HAP-1 (cell line): ENCODE results near the gene DDIT4.
"Not testable (repeated sequence)": the region's sequence is repeated elsewhere in the genome, so short reads cannot be mapped to it uniquely, and the experiment has no call there.

ENCODE experiments used
- DNase-seq, 2 experiments: peaks; one replicate each; pipeline ENCODE4 v3.0.0-alpha.2; 2016 to 2020; ENCODE audit warnings: low spot score in 2 of 2
- H3K27me3 ChIP-seq: fragments of 250-450 bp; sonication (Bioruptor Pico); 2 replicates; pipeline ENCODE4 v1.5.1; 2020; ENCODE audit warnings: low read depth, mild to moderate bottlenecking, moderate library complexity
- H3K36me3 ChIP-seq: fragments of 250-450 bp; sonication (Bioruptor Pico); replicated peaks from 2 replicates; pipeline ENCODE4 v1.5.1; 2020; ENCODE audit warnings: mild to moderate bottlenecking
- H3K4me1 ChIP-seq: fragments of 250-450 bp; sonication (Bioruptor Pico); 2 replicates; pipeline ENCODE4 v1.5.1; 2020; ENCODE audit warnings: mild to moderate bottlenecking
- H3K4me3 ChIP-seq: fragments of 250-450 bp; sonication (Bioruptor Pico); 2 replicates; pipeline ENCODE4 v1.5.1; 2020; ENCODE audit warnings: mild to moderate bottlenecking, moderate library complexity
- H3K9me3 ChIP-seq: fragments of 250-450 bp; sonication (Bioruptor Pico); 2 replicates; pipeline ENCODE4 v1.5.1; 2020; ENCODE audit warnings: mild to moderate bottlenecking, moderate library complexity
- in situ Hi-C: fragments of 300-500 bp; cut with MboI; formaldehyde crosslinking; loops from 3 replicates; pipeline ENCODE4 v1.14.3; 2020; ENCODE audit warnings: low sequenced_read_pairs, inconsistent platforms, mixed read lengths

The DDIT4 gene

DNA sequence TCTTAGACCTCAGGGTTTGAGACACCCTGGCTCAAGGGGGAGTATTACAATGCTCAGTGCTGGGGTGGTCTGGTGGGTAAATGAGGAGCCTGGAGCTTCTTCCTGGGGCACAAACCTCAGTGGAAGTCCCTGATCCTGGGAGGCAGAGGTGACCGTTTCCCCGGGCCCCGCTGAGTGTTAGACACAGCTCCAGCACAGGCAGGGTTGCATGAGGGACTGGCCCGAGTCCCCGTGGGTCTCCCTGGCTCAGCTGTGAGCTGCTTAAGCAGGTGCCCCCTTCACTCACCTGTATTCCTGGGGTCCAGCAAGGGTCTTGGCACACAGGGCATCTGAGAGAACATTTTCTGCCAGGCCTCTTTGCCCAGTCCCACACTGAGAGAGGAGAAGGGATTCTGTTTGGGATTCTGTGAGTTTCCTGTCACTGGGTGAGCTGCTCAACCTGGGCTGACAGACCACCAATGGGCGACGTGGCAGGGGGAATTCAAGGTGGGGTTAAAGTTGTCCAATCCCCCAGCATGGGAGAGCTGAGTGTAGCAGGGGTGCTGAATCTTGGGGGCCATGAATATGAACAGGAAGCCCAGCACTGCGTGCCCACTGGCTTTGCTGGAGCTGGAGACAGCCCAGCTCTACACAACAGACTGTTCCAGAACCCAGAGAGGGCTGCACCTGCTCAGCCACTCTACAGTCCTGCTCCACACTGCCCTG is 29.9 kb downstream of the DDIT4 start:
- no peaks in the 10 kb centered on the region for H3K27me3 ChIP-seq
- H3K36me3 ChIP-seq = no peaks in the 10 kb centered on the region
- in situ Hi-C loops = no loop called here
- H3K4me3 ChIP-seq = no peak overlapping the region
- H3K4me1 ChIP-seq = peaks cover under 1% of the 10 kb centered on the region; the same call in 1 of the 2 replicates
- DNase-seq = no peak
- no peaks in the 10 kb centered on the region for H3K9me3 ChIP-seq

DNA sequence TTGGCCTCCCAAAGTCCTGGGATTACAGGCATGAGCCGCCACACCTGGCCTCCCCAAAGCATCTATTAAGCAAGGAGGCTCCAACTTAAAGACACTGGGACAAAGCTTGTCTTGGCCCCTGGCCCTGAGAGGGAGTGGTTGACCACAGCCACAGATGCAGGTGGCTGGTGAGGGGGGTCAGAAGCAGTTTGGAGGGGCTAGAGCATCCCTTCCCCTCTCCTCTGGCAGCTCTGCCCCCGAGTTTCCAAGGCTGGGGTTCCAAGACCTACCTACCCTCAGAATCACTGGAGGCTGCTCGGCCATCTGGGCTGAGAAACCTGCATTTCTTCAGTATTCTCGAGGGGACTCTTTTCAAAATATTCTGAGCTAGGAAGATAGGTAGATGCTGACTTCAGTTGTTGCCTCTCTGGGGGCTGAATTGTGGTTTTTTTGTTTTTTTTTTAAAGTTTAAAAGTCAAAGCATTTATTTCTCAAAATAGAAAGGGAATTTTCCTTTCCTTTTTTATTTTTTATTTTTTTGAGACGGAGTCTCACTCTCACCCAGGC is 32.6 kb downstream of the DDIT4 start:
- in situ Hi-C loops = no loop called here

DNA sequence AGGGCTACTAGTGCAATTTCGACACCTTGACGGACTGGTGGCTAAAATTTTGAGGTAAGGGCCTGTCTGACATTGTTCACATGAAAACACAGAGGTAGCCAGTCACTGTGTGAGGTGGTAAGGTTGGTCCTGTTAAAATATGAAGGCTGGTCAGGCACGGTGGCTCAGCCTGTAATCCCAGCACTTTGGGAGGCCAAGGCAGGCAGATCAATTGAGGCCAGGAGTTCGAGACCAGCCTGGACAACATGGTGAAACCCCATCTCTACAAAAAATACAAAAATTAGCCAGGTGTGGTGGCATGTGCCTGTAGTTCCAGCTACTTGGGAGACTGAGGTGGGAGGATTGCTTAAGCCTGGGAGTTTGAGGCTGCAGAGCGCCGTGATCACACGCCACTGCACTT is 34.0 kb downstream of the DDIT4 start:
- DNase-seq, H3K4me1 ChIP-seq, in situ Hi-C loops, H3K27me3 ChIP-seq, H3K36me3 ChIP-seq, H3K4me3 ChIP-seq, H3K9me3 ChIP-seq: not testable (repeated sequence)

More for the DNA sequence above, 32.6 kb downstream of the DDIT4 start:
- Histone ChIP-seq H3K9me3 (no peaks in the 10 kb centered on the region), H3K4me3 (no peak overlapping the region), H3K36me3 (no peaks in the 10 kb centered on the region), H3K4me1 (no peaks in the 10 kb centered on the region), H3K27me3 (no peaks in the 10 kb centered on the region)
- DNase-seq = no peak

DNA sequence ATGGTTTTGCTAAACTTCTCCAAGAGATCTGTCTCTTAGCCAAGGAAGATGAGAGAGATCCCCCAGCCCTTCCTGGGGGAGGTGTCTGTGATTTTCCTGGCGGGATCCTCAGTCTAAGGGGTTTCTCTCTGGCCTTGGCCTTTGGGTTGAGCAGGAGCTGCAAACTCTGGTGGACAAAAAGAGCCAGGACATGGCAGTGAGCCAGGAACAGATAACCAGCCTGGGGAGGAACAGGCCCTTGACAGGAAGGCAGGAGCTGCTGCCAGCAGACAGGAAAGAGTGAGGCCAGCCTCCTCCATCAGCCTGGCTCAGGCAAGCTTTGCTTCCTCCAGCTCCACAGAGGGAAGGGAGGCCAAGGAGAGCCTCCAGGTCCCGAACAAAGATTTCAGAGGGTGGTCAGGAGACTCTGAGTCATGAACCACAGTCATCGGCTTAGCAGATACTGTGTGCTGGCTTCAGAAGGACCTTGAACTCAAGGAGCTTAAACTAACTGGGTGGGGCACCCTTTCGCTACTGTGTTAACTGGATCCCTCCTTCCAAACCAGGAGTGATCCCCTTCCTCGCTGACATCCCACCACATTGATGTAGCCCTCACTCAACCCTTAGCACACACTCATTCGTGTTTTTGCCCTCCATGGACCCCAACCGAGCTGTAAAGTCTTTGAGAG is 34.7 kb downstream of the DDIT4 start:
- no peak for DNase-seq
- Histone ChIP-seq H3K4me1 (no peaks in the 10 kb centered on the region), H3K9me3 (no peaks in the 10 kb centered on the region), H3K4me3 (no peak overlapping the region), H3K36me3 (no peaks in the 10 kb centered on the region), H3K27me3 (no peaks in the 10 kb centered on the region)
- in situ Hi-C loops = no loop called here

DNA sequence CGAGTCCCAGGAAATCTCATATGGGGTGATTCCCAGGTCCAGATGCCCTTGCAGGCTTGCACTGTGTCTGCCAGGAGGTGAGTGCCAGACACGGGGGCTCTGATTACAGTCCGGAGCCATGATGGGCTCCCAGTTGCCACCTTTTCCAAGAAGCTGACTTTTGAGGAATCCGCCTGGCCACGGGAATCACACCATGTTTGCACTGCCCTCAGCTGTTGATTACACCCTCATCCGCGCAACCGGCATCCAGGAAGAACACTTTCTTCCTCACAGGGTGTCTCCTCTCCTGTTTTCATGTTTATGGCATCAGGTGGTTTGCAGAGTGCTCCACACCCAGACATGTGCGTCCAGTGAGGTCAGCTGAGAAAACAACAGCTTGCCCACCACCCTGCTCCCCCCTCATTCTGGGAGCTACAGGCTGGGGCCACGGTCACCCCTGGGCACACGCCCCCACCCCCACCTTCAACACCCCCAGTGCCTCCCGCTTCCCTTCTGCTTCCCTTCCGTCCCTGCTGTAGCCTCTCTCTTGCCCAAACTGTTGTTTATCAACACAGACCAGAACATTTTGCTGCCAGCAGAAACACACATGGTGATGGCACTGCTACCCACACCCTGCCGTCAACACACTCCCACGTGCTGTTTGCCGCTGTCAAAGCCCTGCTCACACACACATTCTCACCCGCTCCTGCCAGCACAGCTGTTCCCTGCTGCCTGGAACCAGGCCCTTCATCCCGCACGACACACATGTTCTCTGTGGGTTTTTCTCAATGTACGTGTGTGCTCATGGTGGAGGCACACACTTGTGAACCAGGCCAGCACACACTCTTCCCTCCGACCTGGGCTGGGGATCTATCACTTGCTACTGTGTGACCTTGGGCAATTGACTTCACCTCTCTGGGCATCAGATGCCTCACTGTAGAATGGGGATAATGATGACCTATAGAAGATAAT is 35.8 kb downstream of the DDIT4 start:
- Histone ChIP-seq H3K27me3 (no peaks in the 10 kb centered on the region), H3K4me3 (no peak overlapping the region), H3K4me1 (no peaks in the 10 kb centered on the region), H3K9me3 (no peaks in the 10 kb centered on the region), H3K36me3 (no peaks in the 10 kb centered on the region)
- DNase-seq = no peak
- in situ Hi-C loops = no loop called here

DNA sequence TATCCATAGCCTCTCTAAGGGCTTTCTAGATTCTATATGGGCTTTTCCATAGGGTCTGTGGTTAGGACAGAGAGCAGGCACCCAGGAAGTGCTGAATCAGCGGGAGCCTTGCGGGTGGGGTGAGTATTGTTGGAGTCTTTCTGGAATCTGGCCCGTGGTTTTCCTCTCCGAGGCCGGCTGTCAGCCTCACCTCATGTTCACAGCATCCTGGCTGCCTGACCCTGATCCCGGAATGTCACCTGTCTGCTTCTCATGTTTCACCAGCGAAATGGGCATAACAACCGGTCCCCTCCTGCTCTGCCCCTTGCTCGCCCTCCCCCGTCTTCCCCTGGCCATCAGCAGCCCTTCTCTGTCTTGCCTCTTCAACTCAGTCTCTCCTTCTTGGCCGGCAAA is 36.5 kb downstream of the DDIT4 start:
- DNase-seq = no peak
- no peaks in the 10 kb centered on the region for H3K9me3 ChIP-seq
- no peaks in the 10 kb centered on the region for H3K36me3 ChIP-seq
- in situ Hi-C loops = no loop called here
- H3K27me3 ChIP-seq = no peaks in the 10 kb centered on the region
- no peak overlapping the region for H3K4me3 ChIP-seq
- peaks cover 4% of the 10 kb centered on the region for H3K4me1 ChIP-seq

DNA sequence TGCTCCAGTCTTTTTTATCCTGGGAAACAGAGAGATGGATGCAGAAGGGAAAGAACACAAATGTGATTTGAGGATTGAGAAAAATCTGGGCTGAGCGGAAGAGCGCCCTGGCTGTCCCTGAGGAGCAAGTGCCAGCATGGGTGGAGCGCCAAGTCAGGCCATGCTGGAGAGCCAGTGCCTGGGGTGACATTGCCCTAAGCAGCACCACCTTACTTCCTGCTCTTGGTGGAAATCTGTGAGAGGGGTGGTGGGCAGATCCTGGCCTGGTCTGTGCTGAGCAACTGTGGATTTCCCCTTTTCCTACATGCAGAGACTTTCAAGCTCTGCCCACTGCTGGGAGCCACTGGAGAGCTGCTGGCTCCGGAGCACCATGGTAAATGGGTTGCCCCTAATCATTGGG is 36.9 kb downstream of the DDIT4 start:
- H3K27me3 ChIP-seq = no peaks in the 10 kb centered on the region
- H3K4me1 ChIP-seq = peaks cover 7% of the 10 kb centered on the region
- no peak for DNase-seq
- H3K9me3 ChIP-seq = no peaks in the 10 kb centered on the region
- no peak overlapping the region for H3K4me3 ChIP-seq
- H3K36me3 ChIP-seq = no peaks in the 10 kb centered on the region
- in situ Hi-C loops = no loop called here

DNA sequence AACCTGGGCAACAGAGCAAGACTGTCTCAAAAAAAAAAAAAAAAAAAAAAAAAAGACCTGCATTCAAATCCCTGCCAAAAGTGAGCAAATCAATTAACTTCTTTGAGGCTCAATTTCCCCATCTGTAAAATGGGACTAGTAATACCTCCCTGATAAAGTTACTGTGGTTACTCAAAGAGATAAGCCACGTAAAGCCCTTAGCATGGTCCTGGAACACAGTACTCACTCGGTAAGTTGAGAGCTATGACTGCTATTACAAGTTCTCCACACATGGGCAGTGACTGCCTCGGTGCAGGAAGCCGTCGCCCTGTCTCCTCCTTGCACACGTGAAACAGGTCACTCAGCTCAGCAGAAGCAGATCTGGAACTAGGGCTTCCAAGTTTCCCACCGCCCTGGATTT is 37.9 kb downstream of the DDIT4 start:
- in situ Hi-C loops = no loop called here
- H3K4me1 ChIP-seq = peaks cover 7% of the 10 kb centered on the region
- H3K27me3 ChIP-seq = no peaks in the 10 kb centered on the region
- DNase-seq = no peak
- H3K36me3 ChIP-seq = no peaks in the 10 kb centered on the region
- H3K9me3 ChIP-seq = no peaks in the 10 kb centered on the region
- no peak overlapping the region for H3K4me3 ChIP-seq

DNA sequence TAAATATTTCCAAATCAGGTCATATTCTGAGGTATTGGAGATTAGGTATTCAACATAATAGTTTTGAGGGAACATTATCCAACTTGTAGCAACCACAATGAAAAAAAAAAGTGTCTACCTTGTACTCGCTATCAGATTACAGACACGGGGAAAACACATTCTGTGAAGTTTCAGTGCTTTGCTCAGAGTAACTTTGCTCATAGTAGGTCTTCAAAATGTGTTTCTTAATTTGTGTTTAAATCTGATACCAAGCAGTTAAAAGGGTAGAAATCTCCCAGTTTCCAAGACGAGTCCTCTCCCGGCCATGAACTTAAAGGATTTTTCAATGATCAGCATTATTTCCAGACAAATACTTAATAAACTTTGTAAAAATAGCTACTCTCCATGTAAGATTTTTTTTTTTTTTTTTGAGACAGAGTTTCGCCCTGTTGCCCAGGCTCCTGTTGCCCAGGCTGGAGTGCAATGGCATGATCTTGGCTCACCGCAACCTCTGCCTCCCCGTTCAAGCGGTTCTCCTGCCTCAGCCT is 39.2 kb downstream of the DDIT4 start:
- in situ Hi-C loops = no loop called here
- Histone ChIP-seq H3K4me3 (no peak overlapping the region), H3K9me3 (no peaks in the 10 kb centered on the region), H3K27me3 (no peaks in the 10 kb centered on the region), H3K36me3 (no peaks in the 10 kb centered on the region), H3K4me1 (peaks cover 7% of the 10 kb centered on the region)
- no peak for DNase-seq

DNA sequence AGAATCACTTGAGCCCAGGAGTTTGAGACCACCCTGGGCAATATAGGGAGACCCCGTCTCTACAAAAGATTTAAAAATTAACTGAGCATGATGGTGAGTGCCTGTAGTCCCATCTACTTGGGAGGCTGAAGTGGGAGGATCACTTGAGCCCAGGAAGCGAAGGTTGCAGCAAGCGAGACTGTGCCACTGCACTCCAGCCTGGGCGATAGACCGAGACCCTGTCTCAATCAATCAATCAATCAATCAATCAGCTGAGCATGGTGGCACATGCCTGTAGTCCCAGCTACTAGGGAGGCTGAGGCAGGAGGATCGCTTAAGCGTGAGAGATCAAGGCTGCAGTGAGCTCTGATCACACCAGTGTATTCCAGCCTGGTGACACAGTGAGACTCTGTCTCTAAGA is 40.5 kb downstream of the DDIT4 start:
- H3K27me3 ChIP-seq = no peaks in the 10 kb centered on the region
- DNase-seq = no peak
- H3K9me3 ChIP-seq = no peaks in the 10 kb centered on the region
- in situ Hi-C loops = no loop called here
- H3K36me3 ChIP-seq = no peaks in the 10 kb centered on the region
- no peak overlapping the region for H3K4me3 ChIP-seq
- peaks cover 7% of the 10 kb centered on the region for H3K4me1 ChIP-seq

DNA sequence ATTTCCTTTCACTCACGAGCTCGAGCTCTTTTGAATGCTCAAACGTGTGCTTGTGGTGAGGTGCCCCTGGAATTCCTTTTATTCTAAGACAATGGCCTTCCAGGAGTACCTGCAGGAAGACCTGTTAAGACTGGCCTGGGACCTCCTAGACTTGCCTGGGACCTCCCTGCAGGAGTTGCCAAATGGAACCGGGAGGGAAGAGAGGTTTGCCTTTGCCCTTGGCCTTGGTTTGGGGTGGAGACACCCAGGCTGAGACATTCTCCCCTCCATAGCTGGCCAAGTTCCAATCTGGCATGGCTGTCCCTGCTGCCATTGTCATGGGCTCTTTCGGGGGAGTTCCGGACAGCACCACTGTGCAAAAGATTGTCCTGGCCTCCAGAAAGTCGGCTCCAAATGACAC is 41.3 kb downstream of the DDIT4 start:
- in situ Hi-C loops = no loop called here
- H3K4me1 ChIP-seq = peaks cover 7% of the 10 kb centered on the region

DNA sequence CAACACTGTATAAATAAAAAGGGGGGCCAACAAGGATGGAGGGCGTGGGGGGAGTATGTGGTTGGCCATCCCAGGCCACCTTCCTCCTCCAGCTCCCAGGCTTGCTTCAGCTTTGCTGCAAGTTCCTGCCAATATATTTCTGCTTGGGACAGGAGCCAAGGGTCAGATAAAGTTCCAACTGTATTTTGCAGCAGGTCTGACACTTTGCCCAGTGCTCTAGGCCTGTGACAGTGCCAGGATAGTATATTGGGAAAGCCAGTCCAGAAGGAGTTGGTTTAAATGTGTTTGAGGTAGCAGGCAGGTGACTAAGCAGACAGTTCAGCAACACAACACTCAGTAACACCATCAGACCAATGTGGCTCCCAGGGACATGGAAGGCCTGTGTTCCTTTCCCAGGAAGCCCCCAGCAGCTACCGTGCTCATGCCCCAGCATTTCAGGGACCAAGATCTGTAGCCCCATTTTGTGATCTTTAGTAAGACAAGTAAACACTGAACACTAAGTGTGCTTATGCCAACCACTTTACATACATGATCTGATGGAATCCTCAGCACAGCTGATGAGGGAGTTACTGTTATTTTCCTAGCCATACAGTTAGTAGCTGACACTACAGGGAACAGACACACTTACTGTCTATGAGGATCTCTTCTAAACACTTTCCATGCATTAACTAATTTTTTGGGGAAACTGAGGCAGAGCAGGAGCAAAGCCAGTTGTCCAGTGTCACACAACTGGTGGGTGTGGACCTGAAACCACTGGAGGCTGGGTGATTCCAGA is 42.1 kb downstream of the DDIT4 start:
- peaks cover 13% of the 10 kb centered on the region for H3K4me1 ChIP-seq
- H3K4me3 ChIP-seq = no peak overlapping the region
- no peaks in the 10 kb centered on the region for H3K27me3 ChIP-seq
- no peaks in the 10 kb centered on the region for H3K36me3 ChIP-seq
- in situ Hi-C loops = no loop called here
- DNase-seq = no peak
- no peaks in the 10 kb centered on the region for H3K9me3 ChIP-seq

More for the DNA sequence above, 41.3 kb downstream of the DDIT4 start:
- no peak for DNase-seq
- no peaks in the 10 kb centered on the region for H3K27me3 ChIP-seq
- H3K9me3 ChIP-seq = no peaks in the 10 kb centered on the region
- H3K36me3 ChIP-seq = no peaks in the 10 kb centered on the region
- H3K4me3 ChIP-seq = no peak overlapping the region

DNA sequence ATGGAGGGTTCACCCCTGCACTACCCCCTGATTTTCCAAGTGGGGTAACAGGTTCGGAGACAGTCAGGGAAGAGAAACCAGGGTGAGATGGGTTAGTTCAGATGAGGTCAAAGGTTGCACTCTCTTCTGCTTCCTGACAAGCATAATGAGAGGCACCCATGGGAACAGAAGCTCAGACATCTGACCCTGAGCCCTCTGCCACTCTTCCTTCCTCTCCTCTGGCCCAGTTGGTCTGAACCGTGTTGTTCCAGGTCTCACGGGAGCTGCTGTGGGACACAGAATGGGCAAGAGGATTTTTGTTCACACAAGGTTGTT is 42.6 kb downstream of the DDIT4 start:
- DNase-seq = no peak
- H3K9me3 ChIP-seq = no peaks in the 10 kb centered on the region
- H3K4me1 ChIP-seq = peaks cover 16% of the 10 kb centered on the region
- no peaks in the 10 kb centered on the region for H3K27me3 ChIP-seq
- no peaks in the 10 kb centered on the region for H3K36me3 ChIP-seq
- in situ Hi-C loops = no loop called here
- H3K4me3 ChIP-seq = no peak overlapping the region
